Ishikawa (cell line): Measurements from ENCODE around the gene PUS10.

ENCODE experiments used
- CEBPB ChIP-seq: IDR thresholded peaks from 2 replicates; pipeline ENCODE4 v1.6.1; 2012
- EGR1 ChIP-seq: IDR thresholded peaks from 2 replicates; pipeline ENCODE4 v1.6.1; 2012
- EP300 ChIP-seq: IDR thresholded peaks from 2 replicates; pipeline ENCODE4 v1.6.1; 2012; ENCODE audit warnings: borderline replicate concordance
- FOXM1 ChIP-seq: IDR thresholded peaks from 2 replicates; pipeline ENCODE4 v1.6.1; 2012; ENCODE audit warnings: low read depth, borderline replicate concordance
- MAX ChIP-seq: IDR thresholded peaks from 2 replicates; pipeline ENCODE4 v1.6.1; 2012
- NFIC ChIP-seq: IDR thresholded peaks from 2 replicates; pipeline ENCODE4 v1.6.1; 2012
- RAD21 ChIP-seq: IDR thresholded peaks from 2 replicates; pipeline ENCODE4 v1.6.1; 2012; ENCODE audit warnings: low read depth
- TAF1 ChIP-seq: IDR thresholded peaks from 2 replicates; pipeline ENCODE4 v1.6.1; 2012; ENCODE audit warnings: low read depth, mild to moderate bottlenecking
- TCF12 ChIP-seq: IDR thresholded peaks from 2 replicates; pipeline ENCODE4 v1.6.1; 2012; ENCODE audit warnings: low read depth
- USF1 ChIP-seq: IDR thresholded peaks from 2 replicates; pipeline ENCODE4 v1.6.1; 2012
- ZBTB7A ChIP-seq: IDR thresholded peaks from 2 replicates; pipeline ENCODE4 v1.6.1; 2012; ENCODE audit warnings: low read depth
- TF ChIP-seq, protein P1 (sequence below): IDR thresholded peaks from 2 replicates; pipeline ENCODE4 v1.6.1; 2012; ENCODE audit warnings: low read depth, mild to moderate bottlenecking

GRCh38 chr2:61005736-61006135 lies 12.3 kb downstream of the PUS10 start:
- no peak for TF ChIP-seq EGR1
- TF ChIP-seq MAX: no peak
- no peak for TF ChIP-seq TAF1
- TF ChIP-seq RAD21: no peak
- TF ChIP-seq TCF12: no peak
- TF ChIP-seq EP300: no peak
- no peak for TF ChIP-seq FOXM1
- TF ChIP-seq, protein P1, sequence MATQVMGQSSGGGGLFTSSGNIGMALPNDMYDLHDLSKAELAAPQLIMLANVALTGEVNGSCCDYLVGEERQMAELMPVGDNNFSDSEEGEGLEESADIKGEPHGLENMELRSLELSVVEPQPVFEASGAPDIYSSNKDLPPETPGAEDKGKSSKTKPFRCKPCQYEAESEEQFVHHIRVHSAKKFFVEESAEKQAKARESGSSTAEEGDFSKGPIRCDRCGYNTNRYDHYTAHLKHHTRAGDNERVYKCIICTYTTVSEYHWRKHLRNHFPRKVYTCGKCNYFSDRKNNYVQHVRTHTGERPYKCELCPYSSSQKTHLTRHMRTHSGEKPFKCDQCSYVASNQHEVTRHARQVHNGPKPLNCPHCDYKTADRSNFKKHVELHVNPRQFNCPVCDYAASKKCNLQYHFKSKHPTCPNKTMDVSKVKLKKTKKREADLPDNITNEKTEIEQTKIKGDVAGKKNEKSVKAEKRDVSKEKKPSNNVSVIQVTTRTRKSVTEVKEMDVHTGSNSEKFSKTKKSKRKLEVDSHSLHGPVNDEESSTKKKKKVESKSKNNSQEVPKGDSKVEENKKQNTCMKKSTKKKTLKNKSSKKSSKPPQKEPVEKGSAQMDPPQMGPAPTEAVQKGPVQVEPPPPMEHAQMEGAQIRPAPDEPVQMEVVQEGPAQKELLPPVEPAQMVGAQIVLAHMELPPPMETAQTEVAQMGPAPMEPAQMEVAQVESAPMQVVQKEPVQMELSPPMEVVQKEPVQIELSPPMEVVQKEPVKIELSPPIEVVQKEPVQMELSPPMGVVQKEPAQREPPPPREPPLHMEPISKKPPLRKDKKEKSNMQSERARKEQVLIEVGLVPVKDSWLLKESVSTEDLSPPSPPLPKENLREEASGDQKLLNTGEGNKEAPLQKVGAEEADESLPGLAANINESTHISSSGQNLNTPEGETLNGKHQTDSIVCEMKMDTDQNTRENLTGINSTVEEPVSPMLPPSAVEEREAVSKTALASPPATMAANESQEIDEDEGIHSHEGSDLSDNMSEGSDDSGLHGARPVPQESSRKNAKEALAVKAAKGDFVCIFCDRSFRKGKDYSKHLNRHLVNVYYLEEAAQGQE: no peak
- TF ChIP-seq CEBPB: no peak
- no peak for TF ChIP-seq ZBTB7A
- TF ChIP-seq NFIC: no peak
- no peak for TF ChIP-seq USF1
